Panc1 (cell line): ENCODE data around the gene PIGV. TPM values are rescaled to one million over a fixed set of nuclear protein-coding genes. Genes with fewer than 3 reads are reported as not detected.
"Not testable (repeated sequence)": the region's sequence is repeated elsewhere in the genome, so short reads cannot be mapped to it uniquely, and the experiment has no call there.

Experiments
- ATAC-seq: fragments of 200-7000 bp; cut with Tn5 transposase; 2 replicates; pipeline ENCODE4 v1.9.1; 2020; ENCODE audit warnings: mild to moderate bottlenecking, moderate library complexity
- BruUV-seq: library from RNA; stranded (reverse); fragments of 400-500 nt; replicated peaks from 2 replicates; lab custom pipeline; 2021; lab: Mats Ljungman, UMichigan
- CTCF ChIA-PET: fragments of 300-600 bp; sonication (Branson Sonifier 250); formaldehyde crosslinking; loops from one replicate; lab custom pipeline; 2022; ENCODE audit warnings: antibody characterized with exemption; lab: Charles Lee
- POLR2A ChIA-PET: fragments of 300-600 bp; sonication (Branson Sonifier 250); formaldehyde crosslinking; loops from one replicate; lab custom pipeline; 2022; ENCODE audit warnings: antibody characterized with exemption; lab: Charles Lee
- DNase-seq: peaks from one replicate; pipeline ENCODE4 v3.0.0-alpha.2; 2010; ENCODE audit warnings: low read depth, low spot score
- H3K27ac ChIP-seq: 2 replicates; pipeline ENCODE4 v1.5.1; 2011; ENCODE audit warnings: mild to moderate bottlenecking, low read length, inconsistent platforms
- H3K27me3 ChIP-seq: fragments of 200-500 bp; sonication (Bioruptor generic); 2 replicates; pipeline ENCODE4 v1.6.0; 2014; ENCODE audit warnings: low read length, inconsistent platforms; ENCODE audit not compliant: control insufficient read depth, insufficient read depth
- H3K36me3 ChIP-seq: fragments of 200-500 bp; sonication (Bioruptor generic); 2 replicates; pipeline ENCODE4 v1.5.1; 2014; ENCODE audit warnings: inconsistent platforms, mild to moderate bottlenecking, low read length, moderate library complexity; ENCODE audit not compliant: control insufficient read depth, insufficient read depth
- H3K4me1 ChIP-seq: 2 replicates; pipeline ENCODE4 v1.5.1; 2011; ENCODE audit warnings: inconsistent platforms, mild to moderate bottlenecking, low read length, moderate library complexity; ENCODE audit not compliant: control insufficient read depth, insufficient read depth
- H3K4me3 ChIP-seq, 2 experiments: 2 replicates each; pipeline ENCODE4 v1.5.1; 2011 to 2012; ENCODE audit warnings: low read depth in 2 of 2, low read length in 2 of 2, mild to moderate bottlenecking in 2 of 2, inconsistent platforms in 1 of 2, moderate library complexity in 1 of 2
- H3K9me3 ChIP-seq: fragments of 200-500 bp; sonication (Bioruptor generic); 2 replicates; pipeline ENCODE4 v1.5.1; 2014; ENCODE audit warnings: low read depth, mild to moderate bottlenecking, inconsistent platforms, low read length, moderate library complexity; ENCODE audit not compliant: control insufficient read depth, insufficient read depth
- POLR2AphosphoS5 ChIP-seq: IDR thresholded peaks from 2 replicates; pipeline ENCODE4 v1.6.1; 2012; ENCODE audit warnings: mild to moderate bottlenecking, low read depth, low read length, moderate library complexity
- SIN3A ChIP-seq: IDR thresholded peaks from 2 replicates; pipeline ENCODE4 v1.6.1; 2012; ENCODE audit warnings: low read depth, mild to moderate bottlenecking, low read length, moderate library complexity, borderline replicate concordance; ENCODE audit not compliant: insufficient read depth
- TCF7L2 ChIP-seq: IDR thresholded peaks from 2 replicates; pipeline ENCODE4 v1.6.1; 2011; ENCODE audit warnings: mild to moderate bottlenecking, low read depth, low read length, inconsistent platforms
- in situ Hi-C: cut with HindIII; loops from 2 replicates; pipeline ENCODE4 v1.10.0; 2016; ENCODE audit warnings: low sequenced_read_pairs, low pct_unique_long_range_greater_than_20kb
- intact Hi-C: fragments of 100-400 bp; cut with micrococcal nuclease; formaldehyde crosslinking; loops from one replicate; pipeline ENCODE4 v1.10.0; 2022; ENCODE audit not compliant: unreplicated experiment
- total RNA-seq: library from RNA; stranded (reverse); gene quantifications from one replicate; pipeline ENCODE4 v1.2.1, GENCODE V29; 2021; ENCODE audit not compliant: unreplicated experiment
- TF ChIP-seq, protein P1 (sequence below): fragments of 450-650 bp; IDR thresholded peaks from 2 replicates; pipeline ENCODE4 v1.5.1; 2017; ENCODE audit warnings: mild to moderate bottlenecking
- TF ChIP-seq, protein P2 (sequence below), 2 experiments: IDR thresholded peaks; 2 replicates each; pipeline ENCODE4 v1.6.1; 2011 to 2012; ENCODE audit warnings: low read depth in 2 of 2, control low read depth in 1 of 2, low read length in 1 of 2, mild to moderate bottlenecking in 1 of 2, moderate library complexity in 1 of 2; ENCODE audit not compliant: insufficient read depth in 1 of 2

The PIGV gene
- total RNA-seq, 1 experiment from 2014 or later: 20.1 TPM

DNA sequence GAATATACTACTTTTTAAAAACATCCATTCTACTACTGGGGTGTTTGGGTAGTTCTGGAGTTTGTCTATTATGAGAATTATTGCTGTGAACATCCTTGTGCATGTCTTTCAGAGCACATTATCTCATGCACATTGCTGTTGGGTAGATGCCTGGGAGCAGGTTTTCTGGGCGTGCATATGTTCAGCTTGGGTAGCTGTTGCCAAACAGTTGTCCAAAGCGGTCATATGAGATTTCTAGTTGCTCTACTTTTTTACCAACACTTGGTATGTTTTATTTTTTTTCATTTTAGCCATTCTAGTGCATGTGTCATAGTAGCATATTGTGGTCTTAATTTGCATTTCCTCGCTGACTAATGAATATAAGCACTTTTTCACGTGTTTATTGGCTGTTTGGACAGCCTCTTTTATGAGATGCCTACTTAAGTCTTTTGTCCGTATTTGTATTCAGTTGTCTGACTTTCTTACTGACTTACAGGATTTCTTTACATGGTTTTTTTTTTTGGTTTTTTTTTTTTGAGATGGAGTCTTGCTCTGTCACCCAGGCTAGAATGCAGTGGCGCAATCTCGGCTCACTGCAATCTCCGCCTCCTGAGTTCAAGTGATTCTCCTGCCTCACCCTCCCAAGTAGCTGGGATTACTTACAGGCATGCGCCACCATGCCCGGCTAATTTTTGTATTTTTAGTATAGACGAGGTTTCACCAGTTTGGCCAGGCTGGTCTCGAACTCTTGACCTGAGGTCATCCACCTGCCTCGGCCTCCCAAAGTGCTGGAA, 56.9 kb downstream of the PIGV start:
- intact Hi-C loops (no loop called here), in situ Hi-C loops (no loop called here)
- CTCF ChIA-PET: interaction anchor here (0.7 kb wide), 1 partner anchor 16 kb away, joined by 4 read pairs; no protein-coding TSS in a partner anchor
- H3K27ac ChIP-seq: no peak overlapping the region
- DNase-seq: no peak
- H3K4me3 ChIP-seq: no peak overlapping the region
- POLR2A ChIA-PET: interaction anchor here (0.7 kb wide), 1 partner anchor 38 kb away, joined by 3 read pairs; no protein-coding TSS in a partner anchor
- H3K27me3 ChIP-seq: no peaks in the 10 kb centered on the region
- TF ChIP-seq TCF7L2: no peak
- TF ChIP-seq SIN3A: no peak
- no peak for TF ChIP-seq POLR2AphosphoS5
- TF ChIP-seq, protein P1, sequence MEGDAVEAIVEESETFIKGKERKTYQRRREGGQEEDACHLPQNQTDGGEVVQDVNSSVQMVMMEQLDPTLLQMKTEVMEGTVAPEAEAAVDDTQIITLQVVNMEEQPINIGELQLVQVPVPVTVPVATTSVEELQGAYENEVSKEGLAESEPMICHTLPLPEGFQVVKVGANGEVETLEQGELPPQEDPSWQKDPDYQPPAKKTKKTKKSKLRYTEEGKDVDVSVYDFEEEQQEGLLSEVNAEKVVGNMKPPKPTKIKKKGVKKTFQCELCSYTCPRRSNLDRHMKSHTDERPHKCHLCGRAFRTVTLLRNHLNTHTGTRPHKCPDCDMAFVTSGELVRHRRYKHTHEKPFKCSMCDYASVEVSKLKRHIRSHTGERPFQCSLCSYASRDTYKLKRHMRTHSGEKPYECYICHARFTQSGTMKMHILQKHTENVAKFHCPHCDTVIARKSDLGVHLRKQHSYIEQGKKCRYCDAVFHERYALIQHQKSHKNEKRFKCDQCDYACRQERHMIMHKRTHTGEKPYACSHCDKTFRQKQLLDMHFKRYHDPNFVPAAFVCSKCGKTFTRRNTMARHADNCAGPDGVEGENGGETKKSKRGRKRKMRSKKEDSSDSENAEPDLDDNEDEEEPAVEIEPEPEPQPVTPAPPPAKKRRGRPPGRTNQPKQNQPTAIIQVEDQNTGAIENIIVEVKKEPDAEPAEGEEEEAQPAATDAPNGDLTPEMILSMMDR: no peak
- TF ChIP-seq, protein P2, sequence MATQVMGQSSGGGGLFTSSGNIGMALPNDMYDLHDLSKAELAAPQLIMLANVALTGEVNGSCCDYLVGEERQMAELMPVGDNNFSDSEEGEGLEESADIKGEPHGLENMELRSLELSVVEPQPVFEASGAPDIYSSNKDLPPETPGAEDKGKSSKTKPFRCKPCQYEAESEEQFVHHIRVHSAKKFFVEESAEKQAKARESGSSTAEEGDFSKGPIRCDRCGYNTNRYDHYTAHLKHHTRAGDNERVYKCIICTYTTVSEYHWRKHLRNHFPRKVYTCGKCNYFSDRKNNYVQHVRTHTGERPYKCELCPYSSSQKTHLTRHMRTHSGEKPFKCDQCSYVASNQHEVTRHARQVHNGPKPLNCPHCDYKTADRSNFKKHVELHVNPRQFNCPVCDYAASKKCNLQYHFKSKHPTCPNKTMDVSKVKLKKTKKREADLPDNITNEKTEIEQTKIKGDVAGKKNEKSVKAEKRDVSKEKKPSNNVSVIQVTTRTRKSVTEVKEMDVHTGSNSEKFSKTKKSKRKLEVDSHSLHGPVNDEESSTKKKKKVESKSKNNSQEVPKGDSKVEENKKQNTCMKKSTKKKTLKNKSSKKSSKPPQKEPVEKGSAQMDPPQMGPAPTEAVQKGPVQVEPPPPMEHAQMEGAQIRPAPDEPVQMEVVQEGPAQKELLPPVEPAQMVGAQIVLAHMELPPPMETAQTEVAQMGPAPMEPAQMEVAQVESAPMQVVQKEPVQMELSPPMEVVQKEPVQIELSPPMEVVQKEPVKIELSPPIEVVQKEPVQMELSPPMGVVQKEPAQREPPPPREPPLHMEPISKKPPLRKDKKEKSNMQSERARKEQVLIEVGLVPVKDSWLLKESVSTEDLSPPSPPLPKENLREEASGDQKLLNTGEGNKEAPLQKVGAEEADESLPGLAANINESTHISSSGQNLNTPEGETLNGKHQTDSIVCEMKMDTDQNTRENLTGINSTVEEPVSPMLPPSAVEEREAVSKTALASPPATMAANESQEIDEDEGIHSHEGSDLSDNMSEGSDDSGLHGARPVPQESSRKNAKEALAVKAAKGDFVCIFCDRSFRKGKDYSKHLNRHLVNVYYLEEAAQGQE (IDR thresholded peaks at IDR 0.05; ENCODE audit: insufficient read depth in 1 of 2, low read depth in 2 of 2, low read length in 1 of 2): no peak
- no peaks in the 10 kb centered on the region; the same call in 1 of the 2 replicates for H3K36me3 ChIP-seq
- BruUV-seq: no TSS peak
- no peak for ATAC-seq
- H3K9me3 ChIP-seq: no peaks in the 10 kb centered on the region
- 0 out of 2 replicates have a peak, but pooled peaks cover 3% of the 10 kb centered on the region for H3K4me1 ChIP-seq

DNA sequence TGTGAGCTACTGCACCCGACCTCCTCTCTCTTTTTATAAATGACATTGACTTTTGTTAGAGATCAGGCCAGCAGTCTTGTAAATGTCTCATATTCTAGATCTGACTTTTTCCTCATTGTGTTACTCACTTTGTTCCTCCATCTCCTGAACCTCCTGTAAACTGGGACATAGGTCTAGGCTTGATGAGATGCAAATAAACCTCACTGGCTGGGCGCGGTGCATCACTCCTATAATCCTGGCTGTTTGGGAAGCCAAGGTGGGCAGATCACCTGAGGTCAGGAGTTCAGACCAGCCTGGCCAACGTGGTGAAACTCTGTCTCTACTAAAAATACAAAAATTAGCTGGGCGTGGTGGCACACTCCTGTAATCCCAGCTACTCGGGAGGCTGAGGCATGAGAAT, 60.1 kb downstream of the PIGV start:
- H3K4me1 ChIP-seq, CTCF ChIA-PET, in situ Hi-C loops, BruUV-seq, POLR2A ChIA-PET, DNase-seq, H3K4me3 ChIP-seq, H3K27me3 ChIP-seq, H3K36me3 ChIP-seq, intact Hi-C loops, H3K27ac ChIP-seq, ATAC-seq, H3K9me3 ChIP-seq: not testable (repeated sequence)

Other genes with a start within 250 kb of the PIGV start
- gene ARID1A, start 91.9 kb upstream of the PIGV start, total RNA-seq: 110 TPM
- 45.4 TPM for gene ZDHHC18, start 38.7 kb downstream of the PIGV start, total RNA-seq
- 188 TPM for gene SFN, start 75.2 kb downstream of the PIGV start, total RNA-seq
- gene GPN2, start 102.3 kb downstream of the PIGV start, total RNA-seq: 41.9 TPM
- gene GPATCH3, start 112.5 kb downstream of the PIGV start, total RNA-seq: 29.7 TPM
- 5.2 TPM for gene NR0B2, start 126.0 kb downstream of the PIGV start, total RNA-seq
- 161 TPM for gene NUDC, start 133.8 kb downstream of the PIGV start, total RNA-seq
- gene KDF1, start 172.5 kb downstream of the PIGV start, total RNA-seq: 3.2 TPM
- gene TRNP1, start 205.7 kb downstream of the PIGV start, total RNA-seq: 81.2 TPM
- gene TENT5B, start 224.9 kb downstream of the PIGV start, total RNA-seq: 12.6 TPM